ENCODE data around the gene ADGRG6.

DNA sequence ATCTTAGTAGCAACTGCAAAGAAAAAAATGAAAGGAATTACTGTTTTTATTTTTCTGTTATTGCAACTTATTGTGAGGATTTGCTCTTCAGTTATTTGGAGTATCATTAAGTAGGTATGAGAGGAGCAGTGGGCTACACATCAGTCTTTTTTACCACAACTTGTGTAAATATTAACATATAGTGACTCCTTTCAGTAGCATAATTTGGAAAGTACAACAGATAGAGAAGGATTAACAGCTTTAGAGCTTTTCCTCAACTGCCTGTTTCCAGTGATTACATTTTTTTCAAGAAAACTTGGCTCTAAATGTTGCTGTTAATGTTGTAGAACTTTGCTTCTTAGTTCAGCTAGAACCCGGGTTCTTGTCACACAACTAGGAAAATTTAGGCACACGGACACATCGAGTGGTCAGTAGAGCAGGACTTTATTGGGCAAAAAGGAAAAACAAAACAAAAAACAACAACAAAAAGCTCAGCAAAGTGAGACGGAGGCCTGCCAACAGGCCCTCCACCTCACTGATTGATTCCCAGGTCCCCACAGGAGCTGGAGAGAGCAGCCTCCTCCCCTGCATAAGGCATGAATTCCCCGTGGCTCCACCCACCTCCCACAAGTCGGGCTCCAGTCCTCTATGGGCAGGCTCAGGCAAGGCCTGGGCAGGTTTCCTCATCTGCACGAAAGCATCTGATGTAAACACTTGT, 75.1 kb downstream of the ADGRG6 start:
- TF ChIP-seq SP1 (IDR thresholded peaks at IDR 0.05) (no peak), ELF4 (IDR thresholded peaks at IDR 0.05) (no peak), FOXM1 (IDR thresholded peaks at IDR 0.05; ENCODE audit: borderline replicate concordance) (no peak), TARDBP (IDR thresholded peaks at IDR 0.05) (no peak), ARNT (IDR thresholded peaks at IDR 0.05) (no peak), LEF1 (IDR thresholded peaks at IDR 0.05; ENCODE audit: borderline replicate concordance) (no peak), FOXA1 (IDR thresholded peaks at IDR 0.05) (no peak), BHLHE40 (IDR thresholded peaks at IDR 0.05; ENCODE audit: borderline replicate concordance) (no peak), SUZ12 (IDR thresholded peaks at IDR 0.05) (no peak), HDGF (IDR thresholded peaks at IDR 0.05; ENCODE audit: borderline replicate concordance) (no peak), CTBP1 (IDR thresholded peaks at IDR 0.05; ENCODE audit: borderline replicate concordance) (no peak)
- TF ChIP-seq, protein P1, sequence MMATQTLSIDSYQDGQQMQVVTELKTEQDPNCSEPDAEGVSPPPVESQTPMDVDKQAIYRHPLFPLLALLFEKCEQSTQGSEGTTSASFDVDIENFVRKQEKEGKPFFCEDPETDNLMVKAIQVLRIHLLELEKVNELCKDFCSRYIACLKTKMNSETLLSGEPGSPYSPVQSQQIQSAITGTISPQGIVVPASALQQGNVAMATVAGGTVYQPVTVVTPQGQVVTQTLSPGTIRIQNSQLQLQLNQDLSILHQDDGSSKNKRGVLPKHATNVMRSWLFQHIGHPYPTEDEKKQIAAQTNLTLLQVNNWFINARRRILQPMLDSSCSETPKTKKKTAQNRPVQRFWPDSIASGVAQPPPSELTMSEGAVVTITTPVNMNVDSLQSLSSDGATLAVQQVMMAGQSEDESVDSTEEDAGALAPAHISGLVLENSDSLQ (IDR thresholded peaks at IDR 0.05), result no peak

Measured in HEK293T (cell line).